Measurements from ENCODE around the gene NXPE1.
A peak's percentile ranks its signal among the peaks of the same experiment; 100 is the strongest.
"Not testable (repeated sequence)": the region's sequence is repeated elsewhere in the genome, so short reads cannot be mapped to it uniquely, and the experiment has no call there.

NXPE1 gene

GRCh38 chr11:114559425-114560310, at the start of gene NXPE1:
TSS of gene NXPE1 (minus strand) at chr11:114559881. CDS start at chr11:114551201, 8,680 bp downstream.
- no peak for DNase-seq (ENCODE audit: low read depth, low spot score)

GRCh38 chr11:114609429-114609828, 49.7 kb upstream of the NXPE1 start:
- DNase-seq (ENCODE audit: low read depth, low spot score): no peak

GRCh38 chr11:114608605-114609004, 48.9 kb upstream of the NXPE1 start:
- DNase-seq (ENCODE audit: low read depth, low spot score): not testable (repeated sequence)

GRCh38 chr11:114607753-114608459, 48.2 kb upstream of the NXPE1 start:
- DNase-seq (ENCODE audit: low read depth, low spot score): no peak

GRCh38 chr11:114606802-114607075, 47.1 kb upstream of the NXPE1 start:
- DNase-seq (ENCODE audit: low read depth, low spot score): not testable (repeated sequence)

- DNase-seq (ENCODE audit: low read depth, low spot score): no peak
Observed at GRCh38 chr11:114606003-114606801, 46.5 kb upstream of the NXPE1 start.

GRCh38 chr11:114605370-114605769, 45.7 kb upstream of the NXPE1 start:
- DNase-seq (ENCODE audit: low read depth, low spot score): no peak

- DNase-seq (ENCODE audit: low read depth, low spot score): no peak
Observed at GRCh38 chr11:114604886-114605285, 45.2 kb upstream of the NXPE1 start.

- no peak for DNase-seq (ENCODE audit: low read depth, low spot score)
Observed at GRCh38 chr11:114604179-114604813, 44.6 kb upstream of the NXPE1 start.

- not testable (repeated sequence) for DNase-seq (ENCODE audit: low read depth, low spot score)
Observed at GRCh38 chr11:114603151-114603550, 43.5 kb upstream of the NXPE1 start.

- no peak for DNase-seq (ENCODE audit: low read depth, low spot score)
Observed at GRCh38 chr11:114598461-114598860, 38.8 kb upstream of the NXPE1 start.

- no peak for DNase-seq (ENCODE audit: low read depth, low spot score)
Observed at GRCh38 chr11:114596175-114596919, 36.7 kb upstream of the NXPE1 start.

GRCh38 chr11:114595571-114595970, 35.9 kb upstream of the NXPE1 start, which contains the start of gene NXPE4:
TSS of gene NXPE4 (minus strand) at chr11:114595786. CDS start at chr11:114594759, 1,027 bp downstream.
- DNase-seq (ENCODE audit: low read depth, low spot score): no peak

- no peak for DNase-seq (ENCODE audit: low read depth, low spot score)
Observed at GRCh38 chr11:114594703-114595102, 35.0 kb upstream of the NXPE1 start.

GRCh38 chr11:114587398-114587953, 27.8 kb upstream of the NXPE1 start:
- DNase-seq (ENCODE audit: low read depth, low spot score): no peak

GRCh38 chr11:114586797-114587196, 27.1 kb upstream of the NXPE1 start:
- DNase-seq (ENCODE audit: low read depth, low spot score): peak; percentile 17

GRCh38 chr11:114571712-114572111, 12.0 kb upstream of the NXPE1 start:
- peak; percentile 16 for DNase-seq (ENCODE audit: low read depth, low spot score)

- DNase-seq (ENCODE audit: low read depth, low spot score): peak; percentile 39
Observed at GRCh38 chr11:114569801-114570200, 10.1 kb upstream of the NXPE1 start.

- peak; percentile 42 for DNase-seq (ENCODE audit: low read depth, low spot score)
Observed at GRCh38 chr11:114566276-114566675, 6.6 kb upstream of the NXPE1 start.

GRCh38 chr11:114564831-114565230, 5.2 kb upstream of the NXPE1 start:
- DNase-seq (ENCODE audit: low read depth, low spot score): no peak
